Measurements from ENCODE around the gene ZNRF1. TPM values are rescaled to one million over a fixed set of nuclear protein-coding genes. Genes with fewer than 3 reads are reported as not detected.

ZNRF1 gene
- total and polyA plus RNA-seq, 2 of the 13 experiments (the other 11 are each of a cell fraction or from before 2014, with no cell fraction given): 43.9 to 58.7 TPM

DNA sequence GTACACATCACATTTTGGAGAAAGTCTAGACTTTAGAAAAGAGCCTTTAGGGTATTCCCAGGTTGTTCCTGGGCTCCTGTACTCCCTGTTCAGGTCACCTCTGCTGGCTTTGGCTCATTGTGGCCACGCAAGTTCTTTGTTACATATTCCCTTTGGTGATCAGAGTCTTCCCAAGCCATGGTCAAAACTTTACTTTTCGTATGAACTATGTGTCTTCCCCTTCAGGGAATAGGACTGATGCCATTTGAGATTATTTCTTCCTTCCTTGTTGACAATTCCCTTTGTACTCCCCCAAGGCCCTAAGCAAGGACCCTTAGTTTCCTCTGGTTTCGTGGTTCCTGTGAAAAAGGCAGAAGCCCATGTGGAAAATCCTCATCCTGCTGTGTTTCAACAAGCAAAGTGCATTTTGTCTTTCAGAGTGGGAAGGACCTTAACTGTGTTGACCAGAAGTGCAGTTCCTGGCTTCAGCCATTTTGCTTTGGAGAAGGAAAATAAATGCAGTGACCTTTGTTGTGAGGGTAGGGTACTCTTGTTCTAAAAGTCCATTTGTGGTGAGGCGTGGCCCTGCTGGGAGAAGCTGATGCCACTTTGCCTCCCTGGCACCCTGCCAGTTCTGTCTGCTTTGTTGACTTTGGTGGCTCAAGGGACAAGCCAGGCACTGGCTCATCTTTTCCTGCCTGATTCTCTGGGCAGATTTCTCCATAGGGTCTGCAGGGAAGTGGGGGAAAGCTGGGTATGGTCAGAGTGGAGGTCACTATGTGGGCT lies 55.1 kb downstream of the ZNRF1 start (continued):
- TF ChIP-seq, protein P1, sequence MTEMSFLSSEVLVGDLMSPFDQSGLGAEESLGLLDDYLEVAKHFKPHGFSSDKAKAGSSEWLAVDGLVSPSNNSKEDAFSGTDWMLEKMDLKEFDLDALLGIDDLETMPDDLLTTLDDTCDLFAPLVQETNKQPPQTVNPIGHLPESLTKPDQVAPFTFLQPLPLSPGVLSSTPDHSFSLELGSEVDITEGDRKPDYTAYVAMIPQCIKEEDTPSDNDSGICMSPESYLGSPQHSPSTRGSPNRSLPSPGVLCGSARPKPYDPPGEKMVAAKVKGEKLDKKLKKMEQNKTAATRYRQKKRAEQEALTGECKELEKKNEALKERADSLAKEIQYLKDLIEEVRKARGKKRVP (CRISPR knock-in tag; IDR thresholded peaks at IDR 0.05): 0 out of 4 replicates have a peak, but pooled peaks of 1 of the 2 experiments have one; percentile 40
- TF ChIP-seq, protein P2, sequence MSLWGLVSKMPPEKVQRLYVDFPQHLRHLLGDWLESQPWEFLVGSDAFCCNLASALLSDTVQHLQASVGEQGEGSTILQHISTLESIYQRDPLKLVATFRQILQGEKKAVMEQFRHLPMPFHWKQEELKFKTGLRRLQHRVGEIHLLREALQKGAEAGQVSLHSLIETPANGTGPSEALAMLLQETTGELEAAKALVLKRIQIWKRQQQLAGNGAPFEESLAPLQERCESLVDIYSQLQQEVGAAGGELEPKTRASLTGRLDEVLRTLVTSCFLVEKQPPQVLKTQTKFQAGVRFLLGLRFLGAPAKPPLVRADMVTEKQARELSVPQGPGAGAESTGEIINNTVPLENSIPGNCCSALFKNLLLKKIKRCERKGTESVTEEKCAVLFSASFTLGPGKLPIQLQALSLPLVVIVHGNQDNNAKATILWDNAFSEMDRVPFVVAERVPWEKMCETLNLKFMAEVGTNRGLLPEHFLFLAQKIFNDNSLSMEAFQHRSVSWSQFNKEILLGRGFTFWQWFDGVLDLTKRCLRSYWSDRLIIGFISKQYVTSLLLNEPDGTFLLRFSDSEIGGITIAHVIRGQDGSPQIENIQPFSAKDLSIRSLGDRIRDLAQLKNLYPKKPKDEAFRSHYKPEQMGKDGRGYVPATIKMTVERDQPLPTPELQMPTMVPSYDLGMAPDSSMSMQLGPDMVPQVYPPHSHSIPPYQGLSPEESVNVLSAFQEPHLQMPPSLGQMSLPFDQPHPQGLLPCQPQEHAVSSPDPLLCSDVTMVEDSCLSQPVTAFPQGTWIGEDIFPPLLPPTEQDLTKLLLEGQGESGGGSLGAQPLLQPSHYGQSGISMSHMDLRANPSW (CRISPR knock-in tag; IDR thresholded peaks at IDR 0.05; ENCODE audit: borderline replicate concordance): no peak
- TF ChIP-seq ZNF747 (CRISPR knock-in tag; IDR thresholded peaks at IDR 0.05; ENCODE audit: borderline replicate concordance): no peak
- TF ChIP-seq, protein P3, sequence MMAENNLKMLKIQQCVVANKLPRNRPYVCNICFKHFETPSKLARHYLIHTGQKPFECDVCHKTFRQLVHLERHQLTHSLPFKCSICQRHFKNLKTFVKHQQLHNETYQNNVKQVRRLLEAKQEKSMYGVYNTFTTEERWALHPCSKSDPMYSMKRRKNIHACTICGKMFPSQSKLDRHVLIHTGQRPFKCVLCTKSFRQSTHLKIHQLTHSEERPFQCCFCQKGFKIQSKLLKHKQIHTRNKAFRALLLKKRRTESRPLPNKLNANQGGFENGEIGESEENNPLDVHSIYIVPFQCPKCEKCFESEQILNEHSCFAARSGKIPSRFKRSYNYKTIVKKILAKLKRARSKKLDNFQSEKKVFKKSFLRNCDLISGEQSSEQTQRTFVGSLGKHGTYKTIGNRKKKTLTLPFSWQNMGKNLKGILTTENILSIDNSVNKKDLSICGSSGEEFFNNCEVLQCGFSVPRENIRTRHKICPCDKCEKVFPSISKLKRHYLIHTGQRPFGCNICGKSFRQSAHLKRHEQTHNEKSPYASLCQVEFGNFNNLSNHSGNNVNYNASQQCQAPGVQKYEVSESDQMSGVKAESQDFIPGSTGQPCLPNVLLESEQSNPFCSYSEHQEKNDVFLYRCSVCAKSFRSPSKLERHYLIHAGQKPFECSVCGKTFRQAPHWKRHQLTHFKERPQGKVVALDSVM (CRISPR knock-in tag; IDR thresholded peaks at IDR 0.05): 0 out of 2 replicates have a peak, but pooled peaks have one; percentile 34
- TF ChIP-seq, protein P4, sequence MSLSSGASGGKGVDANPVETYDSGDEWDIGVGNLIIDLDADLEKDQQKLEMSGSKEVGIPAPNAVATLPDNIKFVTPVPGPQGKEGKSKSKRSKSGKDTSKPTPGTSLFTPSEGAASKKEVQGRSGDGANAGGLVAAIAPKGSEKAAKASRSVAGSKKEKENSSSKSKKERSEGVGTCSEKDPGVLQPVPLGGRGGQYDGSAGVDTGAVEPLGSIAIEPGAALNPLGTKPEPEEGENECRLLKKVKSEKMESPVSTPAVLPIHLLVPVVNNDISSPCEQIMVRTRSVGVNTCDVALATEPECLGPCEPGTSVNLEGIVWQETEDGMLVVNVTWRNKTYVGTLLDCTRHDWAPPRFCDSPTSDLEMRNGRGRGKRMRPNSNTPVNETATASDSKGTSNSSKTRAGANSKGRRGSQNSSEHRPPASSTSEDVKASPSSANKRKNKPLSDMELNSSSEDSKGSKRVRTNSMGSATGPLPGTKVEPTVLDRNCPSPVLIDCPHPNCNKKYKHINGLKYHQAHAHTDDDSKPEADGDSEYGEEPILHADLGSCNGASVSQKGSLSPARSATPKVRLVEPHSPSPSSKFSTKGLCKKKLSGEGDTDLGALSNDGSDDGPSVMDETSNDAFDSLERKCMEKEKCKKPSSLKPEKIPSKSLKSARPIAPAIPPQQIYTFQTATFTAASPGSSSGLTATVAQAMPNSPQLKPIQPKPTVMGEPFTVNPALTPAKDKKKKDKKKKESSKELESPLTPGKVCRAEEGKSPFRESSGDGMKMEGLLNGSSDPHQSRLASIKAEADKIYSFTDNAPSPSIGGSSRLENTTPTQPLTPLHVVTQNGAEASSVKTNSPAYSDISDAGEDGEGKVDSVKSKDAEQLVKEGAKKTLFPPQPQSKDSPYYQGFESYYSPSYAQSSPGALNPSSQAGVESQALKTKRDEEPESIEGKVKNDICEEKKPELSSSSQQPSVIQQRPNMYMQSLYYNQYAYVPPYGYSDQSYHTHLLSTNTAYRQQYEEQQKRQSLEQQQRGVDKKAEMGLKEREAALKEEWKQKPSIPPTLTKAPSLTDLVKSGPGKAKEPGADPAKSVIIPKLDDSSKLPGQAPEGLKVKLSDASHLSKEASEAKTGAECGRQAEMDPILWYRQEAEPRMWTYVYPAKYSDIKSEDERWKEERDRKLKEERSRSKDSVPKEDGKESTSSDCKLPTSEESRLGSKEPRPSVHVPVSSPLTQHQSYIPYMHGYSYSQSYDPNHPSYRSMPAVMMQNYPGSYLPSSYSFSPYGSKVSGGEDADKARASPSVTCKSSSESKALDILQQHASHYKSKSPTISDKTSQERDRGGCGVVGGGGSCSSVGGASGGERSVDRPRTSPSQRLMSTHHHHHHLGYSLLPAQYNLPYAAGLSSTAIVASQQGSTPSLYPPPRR (CRISPR knock-in tag; IDR thresholded peaks at IDR 0.05; ENCODE audit: borderline replicate concordance): no peak
- no peak for TF ChIP-seq NFATC3 (CRISPR knock-in tag; IDR thresholded peaks at IDR 0.05)
- TF ChIP-seq KLF6 (CRISPR knock-in tag; IDR thresholded peaks at IDR 0.05): no peak
- peak; percentile 74 for TF ChIP-seq ZNF644 (CRISPR knock-in tag; IDR thresholded peaks at IDR 0.05; ENCODE audit: low read depth)
- TF ChIP-seq ZNF619 (CRISPR knock-in tag; IDR thresholded peaks at IDR 0.05): no peak; the same call in 1 of the 2 replicates
- TF ChIP-seq, protein P5, sequence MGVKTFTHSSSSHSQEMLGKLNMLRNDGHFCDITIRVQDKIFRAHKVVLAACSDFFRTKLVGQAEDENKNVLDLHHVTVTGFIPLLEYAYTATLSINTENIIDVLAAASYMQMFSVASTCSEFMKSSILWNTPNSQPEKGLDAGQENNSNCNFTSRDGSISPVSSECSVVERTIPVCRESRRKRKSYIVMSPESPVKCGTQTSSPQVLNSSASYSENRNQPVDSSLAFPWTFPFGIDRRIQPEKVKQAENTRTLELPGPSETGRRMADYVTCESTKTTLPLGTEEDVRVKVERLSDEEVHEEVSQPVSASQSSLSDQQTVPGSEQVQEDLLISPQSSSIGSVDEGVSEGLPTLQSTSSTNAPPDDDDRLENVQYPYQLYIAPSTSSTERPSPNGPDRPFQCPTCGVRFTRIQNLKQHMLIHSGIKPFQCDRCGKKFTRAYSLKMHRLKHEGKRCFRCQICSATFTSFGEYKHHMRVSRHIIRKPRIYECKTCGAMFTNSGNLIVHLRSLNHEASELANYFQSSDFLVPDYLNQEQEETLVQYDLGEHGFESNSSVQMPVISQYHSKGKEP (CRISPR knock-in tag; IDR thresholded peaks at IDR 0.05): no peak
- TF ChIP-seq, protein P6, sequence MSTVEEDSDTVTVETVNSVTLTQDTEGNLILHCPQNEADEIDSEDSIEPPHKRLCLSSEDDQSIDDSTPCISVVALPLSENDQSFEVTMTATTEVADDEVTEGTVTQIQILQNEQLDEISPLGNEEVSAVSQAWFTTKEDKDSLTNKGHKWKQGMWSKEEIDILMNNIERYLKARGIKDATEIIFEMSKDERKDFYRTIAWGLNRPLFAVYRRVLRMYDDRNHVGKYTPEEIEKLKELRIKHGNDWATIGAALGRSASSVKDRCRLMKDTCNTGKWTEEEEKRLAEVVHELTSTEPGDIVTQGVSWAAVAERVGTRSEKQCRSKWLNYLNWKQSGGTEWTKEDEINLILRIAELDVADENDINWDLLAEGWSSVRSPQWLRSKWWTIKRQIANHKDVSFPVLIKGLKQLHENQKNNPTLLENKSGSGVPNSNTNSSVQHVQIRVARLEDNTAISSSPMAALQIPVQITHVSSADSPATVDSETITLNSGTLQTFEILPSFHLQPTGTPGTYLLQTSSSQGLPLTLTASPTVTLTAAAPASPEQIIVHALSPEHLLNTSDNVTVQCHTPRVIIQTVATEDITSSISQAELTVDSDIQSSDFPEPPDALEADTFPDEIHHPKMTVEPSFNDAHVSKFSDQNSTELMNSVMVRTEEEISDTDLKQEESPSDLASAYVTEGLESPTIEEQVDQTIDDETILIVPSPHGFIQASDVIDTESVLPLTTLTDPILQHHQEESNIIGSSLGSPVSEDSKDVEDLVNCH (CRISPR knock-in tag; IDR thresholded peaks at IDR 0.05): no peak
- no peak for TF ChIP-seq KDM5B (CRISPR knock-in tag; IDR thresholded peaks at IDR 0.05; ENCODE audit: borderline replicate concordance)

Data from HepG2 (cell line).